Mucosa of stomach (tissue), 1 donor: ENCODE results near the gene ZNF213.

Experiments
- H3K27me3 ChIP-seq: one replicate; pipeline ENCODE4 v1.7.0; 2013; ENCODE audit warnings: mild to moderate bottlenecking, low read length; ENCODE audit not compliant: control insufficient read depth, insufficient read depth
- H3K36me3 ChIP-seq: one replicate; pipeline ENCODE4 v1.7.0; 2013; ENCODE audit warnings: low read length; ENCODE audit not compliant: control insufficient read depth, insufficient read depth
- H3K4me1 ChIP-seq: one replicate; pipeline ENCODE4 v1.7.0; 2013; ENCODE audit warnings: mild to moderate bottlenecking, low read length; ENCODE audit not compliant: control insufficient read depth, insufficient read depth
- H3K4me3 ChIP-seq: one replicate; pipeline ENCODE4 v1.7.0; 2013; ENCODE audit warnings: low read length
- H3K9ac ChIP-seq: one replicate; pipeline ENCODE4 v1.7.0; 2013; ENCODE audit warnings: mild to moderate bottlenecking, low read length, moderate library complexity
- H3K9me3 ChIP-seq: one replicate; pipeline ENCODE4 v1.7.0; 2013; ENCODE audit warnings: mild to moderate bottlenecking, low read length, moderate library complexity; ENCODE audit not compliant: control insufficient read depth
- donor health status: Pancreatic carcinoma.

Gene ZNF213

GRCh38 chr16:3112058-3112880, 22.6 kb upstream of the ZNF213 start, which contains the start of gene ZNF205:
Gene ZNF205 (plus strand): TSS chr16:3112586. CDS start chr16:3113431, 845 bp downstream.
- peak within 1 kb of the TSS; percentile 92 for H3K9ac ChIP-seq
- peak within 1 kb of the TSS; percentile 82 for H3K4me3 ChIP-seq
- no peaks in the 10 kb centered on the region for H3K9me3 ChIP-seq
- H3K4me1 ChIP-seq, result peaks cover 23% of the 10 kb centered on the region
- H3K27me3 ChIP-seq, result no peaks in the 10 kb centered on the region
- H3K36me3 ChIP-seq, result no peaks in the 10 kb centered on the region

DNA sequence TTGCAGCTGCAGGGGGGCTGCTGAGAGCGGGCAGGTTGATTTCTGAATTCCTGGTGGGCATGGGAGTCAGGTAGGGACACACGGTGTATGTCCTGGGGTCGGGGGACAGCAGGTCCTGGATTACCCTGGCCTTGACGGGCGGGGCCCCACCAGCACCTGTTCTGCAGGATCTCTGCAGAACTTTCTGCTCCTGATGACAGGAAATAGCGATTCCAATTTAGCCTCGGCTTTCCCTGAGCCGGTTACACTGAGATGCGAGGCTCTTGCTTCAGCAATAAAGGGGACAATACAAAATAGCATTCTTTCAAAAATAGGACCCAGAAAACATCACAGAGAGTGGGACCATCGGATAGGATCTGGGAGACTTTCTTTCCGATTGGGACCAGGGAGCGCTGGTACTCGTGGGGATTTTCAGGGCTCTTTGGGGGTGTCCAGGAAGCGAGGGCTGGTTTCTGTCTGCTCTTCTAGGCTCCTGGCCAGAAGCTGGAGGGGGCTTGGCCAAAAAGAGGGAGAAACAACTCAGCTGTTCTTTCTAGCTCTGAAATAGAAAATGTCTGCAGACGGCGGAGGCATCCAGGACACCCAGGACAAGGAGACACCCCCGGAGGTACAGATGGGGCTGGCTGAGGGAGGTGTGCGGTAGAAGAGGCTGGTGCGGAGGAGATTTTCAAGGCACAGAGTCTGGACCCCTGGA, 21.8 kb upstream of the ZNF213 start:
- Histone ChIP-seq H3K9me3 (no peaks in the 10 kb centered on the region), H3K27me3 (no peaks in the 10 kb centered on the region), H3K9ac (peak overlapping the region; percentile 92), H3K4me3 (peak overlapping the region; percentile 82), H3K36me3 (no peaks in the 10 kb centered on the region), H3K4me1 (peaks cover 20% of the 10 kb centered on the region)

- Histone ChIP-seq H3K4me3 (peak overlapping the region; percentile 82), H3K36me3 (no peaks in the 10 kb centered on the region), H3K4me1 (peaks cover 20% of the 10 kb centered on the region), H3K27me3 (no peaks in the 10 kb centered on the region), H3K9me3 (no peaks in the 10 kb centered on the region), H3K9ac (peak overlapping the region; percentile 92)
Measured at GRCh38 chr16:3113765-3114479, 20.9 kb upstream of the ZNF213 start.

GRCh38 chr16:3115003-3115402, 19.8 kb upstream of the ZNF213 start:
- no peak overlapping the region for H3K9ac ChIP-seq

GRCh38 chr16:3115561-3115960, 19.3 kb upstream of the ZNF213 start:
- Histone ChIP-seq H3K36me3 (no peaks in the 10 kb centered on the region), H3K4me1 (peaks cover 20% of the 10 kb centered on the region), H3K9me3 (no peaks in the 10 kb centered on the region), H3K27me3 (no peaks in the 10 kb centered on the region), H3K9ac (no peak overlapping the region), H3K4me3 (no peak overlapping the region)

More at GRCh38 chr16:3115003-3115402, 19.8 kb upstream of the ZNF213 start:
- H3K9me3 ChIP-seq, result no peaks in the 10 kb centered on the region
- peaks cover 20% of the 10 kb centered on the region for H3K4me1 ChIP-seq
- no peaks in the 10 kb centered on the region for H3K36me3 ChIP-seq
- no peaks in the 10 kb centered on the region for H3K27me3 ChIP-seq
- no peak overlapping the region for H3K4me3 ChIP-seq

DNA sequence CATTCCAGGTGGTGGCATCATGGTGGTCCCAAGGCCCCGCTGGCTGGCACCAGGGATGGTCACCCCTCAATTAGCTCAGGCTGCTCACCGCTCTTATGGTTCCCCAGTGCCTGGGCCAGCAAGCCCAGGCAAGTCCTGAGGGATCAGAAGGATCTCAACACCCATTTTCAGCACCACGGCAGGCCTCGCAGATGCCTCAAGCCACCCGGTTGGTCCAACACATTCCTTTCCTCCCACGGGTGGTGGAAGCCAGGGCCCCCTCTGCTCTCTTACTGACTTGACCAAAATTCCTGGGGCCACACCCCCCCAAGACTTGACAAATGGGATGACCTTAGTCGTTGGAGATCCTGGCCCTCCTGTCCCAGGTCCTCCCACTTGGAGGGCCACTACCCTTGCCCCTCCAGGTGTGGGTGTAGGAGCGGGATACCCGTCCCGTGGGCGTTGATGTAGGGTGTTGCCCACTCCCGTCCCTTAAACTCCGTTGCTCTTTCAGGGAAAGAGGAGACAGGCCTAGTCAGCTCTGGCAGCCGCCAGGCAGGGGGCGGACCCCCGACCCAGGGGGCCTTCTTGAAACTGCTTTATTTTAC, 16.5 kb upstream of the ZNF213 start:
- Histone ChIP-seq H3K4me3 (no peak overlapping the region), H3K4me1 (peaks cover 8% of the 10 kb centered on the region), H3K36me3 (no peaks in the 10 kb centered on the region), H3K9ac (no peak overlapping the region), H3K9me3 (no peaks in the 10 kb centered on the region), H3K27me3 (no peaks in the 10 kb centered on the region)

GRCh38 chr16:3118846-3119245, 16.0 kb upstream of the ZNF213 start:
- Histone ChIP-seq H3K9me3 (no peaks in the 10 kb centered on the region), H3K36me3 (no peaks in the 10 kb centered on the region), H3K4me3 (no peak overlapping the region), H3K4me1 (peaks cover 8% of the 10 kb centered on the region), H3K9ac (no peak overlapping the region), H3K27me3 (no peaks in the 10 kb centered on the region)

- Histone ChIP-seq H3K4me1 (peaks cover 6% of the 10 kb centered on the region), H3K4me3 (no peak overlapping the region), H3K27me3 (no peaks in the 10 kb centered on the region), H3K9ac (no peak overlapping the region), H3K36me3 (no peaks in the 10 kb centered on the region), H3K9me3 (no peaks in the 10 kb centered on the region)
Measured at GRCh38 chr16:3119286-3119685, 15.5 kb upstream of the ZNF213 start.

- Histone ChIP-seq H3K9me3 (no peaks in the 10 kb centered on the region), H3K27me3 (no peaks in the 10 kb centered on the region), H3K4me3 (no peak overlapping the region), H3K9ac (no peak overlapping the region), H3K4me1 (peaks cover 6% of the 10 kb centered on the region), H3K36me3 (no peaks in the 10 kb centered on the region)
Measured at GRCh38 chr16:3119701-3120408, 15.0 kb upstream of the ZNF213 start.

DNA sequence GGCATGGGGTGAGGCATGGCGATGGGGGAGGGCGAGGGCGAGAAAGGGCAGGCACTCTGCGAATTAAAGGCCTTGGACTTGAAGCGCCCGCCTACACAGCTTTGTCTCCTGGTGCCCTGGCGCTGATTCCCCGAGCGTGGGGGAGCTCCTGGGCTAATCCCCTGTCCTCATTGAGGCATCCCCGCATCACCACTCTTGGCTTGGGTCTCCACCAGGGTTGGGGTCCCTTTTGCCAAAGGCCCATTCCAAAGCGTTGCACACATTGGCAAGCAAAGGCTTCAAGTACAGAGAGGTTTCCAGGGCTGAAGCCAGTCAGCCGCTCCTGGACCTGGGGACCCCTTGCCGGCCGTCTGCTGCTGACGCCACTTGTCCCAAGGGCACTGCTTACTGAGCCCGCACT, 14.4 kb upstream of the ZNF213 start:
- Histone ChIP-seq H3K9ac (no peak overlapping the region), H3K4me1 (peaks cover 11% of the 10 kb centered on the region), H3K27me3 (no peaks in the 10 kb centered on the region), H3K36me3 (no peaks in the 10 kb centered on the region), H3K9me3 (no peaks in the 10 kb centered on the region), H3K4me3 (no peak overlapping the region)

- Histone ChIP-seq H3K4me3 (no peak overlapping the region), H3K4me1 (peaks cover 11% of the 10 kb centered on the region), H3K27me3 (no peaks in the 10 kb centered on the region), H3K36me3 (no peaks in the 10 kb centered on the region), H3K9ac (no peak overlapping the region), H3K9me3 (no peaks in the 10 kb centered on the region)
Measured at GRCh38 chr16:3121851-3122467, 12.9 kb upstream of the ZNF213 start.
